MM.1S (cell line): Measurements from ENCODE around the gene ACOD1.

ENCODE experiments used
- DNase-seq: peaks from one replicate; pipeline ENCODE4 v3.0.0-alpha.2; 2015
- H2AFZ ChIP-seq: fragments of 300-600 bp; sonication (generic); 2 replicates; pipeline ENCODE4 v1.6.0; 2016; ENCODE audit warnings: antibody characterized with exemption, low read length
- H3F3A ChIP-seq: fragments of 300-600 bp; sonication (generic); 2 replicates; pipeline ENCODE4 v1.6.1; 2016; ENCODE audit warnings: mild to moderate bottlenecking, antibody characterized with exemption, low read length, moderate library complexity, mixed read lengths; ENCODE audit not compliant: insufficient read depth
- H3K27ac ChIP-seq: fragments of 300-600 bp; sonication (generic); 2 replicates; pipeline ENCODE4 v1.5.1; 2016; ENCODE audit warnings: mild to moderate bottlenecking, low read length
- H3K27me3 ChIP-seq: fragments of 300-600 bp; sonication (generic); replicated peaks from 2 replicates; pipeline ENCODE4 v1.6.0; 2016; ENCODE audit warnings: low read length; ENCODE audit not compliant: insufficient read depth
- H3K36me3 ChIP-seq: fragments of 300-600 bp; sonication (generic); replicated peaks from 2 replicates; pipeline ENCODE4 v1.6.1; 2016; ENCODE audit warnings: mild to moderate bottlenecking, low read length, mixed read lengths; ENCODE audit not compliant: insufficient read depth
- H3K4me1 ChIP-seq: fragments of 300-600 bp; sonication (generic); 2 replicates; pipeline ENCODE4 v1.6.1; 2016; ENCODE audit warnings: low read length, mixed read lengths
- H3K4me2 ChIP-seq: fragments of 300-600 bp; sonication (generic); 2 replicates; pipeline ENCODE4 v1.6.0; 2016; ENCODE audit warnings: low read depth, low read length
- H3K4me3 ChIP-seq: fragments of 300-600 bp; sonication (generic); 2 replicates; pipeline ENCODE4 v1.5.1; 2016; ENCODE audit warnings: low read length, mixed read lengths
- H3K79me2 ChIP-seq: fragments of 300-600 bp; sonication (generic); 2 replicates; pipeline ENCODE4 v1.6.1; 2016; ENCODE audit warnings: mixed run types, low read length, mixed read lengths
- H3K9ac ChIP-seq: fragments of 300-600 bp; sonication (generic); 2 replicates; pipeline ENCODE4 v1.6.1; 2016; ENCODE audit warnings: low read length, mixed read lengths
- H3K9me2 ChIP-seq: fragments of 300-600 bp; sonication (generic); replicated peaks from 2 replicates; pipeline ENCODE4 v1.6.1; 2016; ENCODE audit warnings: mild to moderate bottlenecking, low read length, mixed read lengths; ENCODE audit not compliant: insufficient read depth
- H3K9me3 ChIP-seq: fragments of 300-600 bp; sonication (generic); replicated peaks from 2 replicates; pipeline ENCODE4 v1.6.1; 2016; ENCODE audit warnings: mild to moderate bottlenecking, low read length, mixed read lengths; ENCODE audit not compliant: insufficient read depth
- H4K20me1 ChIP-seq: fragments of 300-600 bp; sonication (generic); 2 replicates; pipeline ENCODE4 v1.6.1; 2016; ENCODE audit warnings: mild to moderate bottlenecking, low read length, moderate library complexity, mixed read lengths; ENCODE audit not compliant: insufficient read depth
- CTCF ChIP-seq: fragments of 300-600 bp; sonication (generic); IDR thresholded peaks from 2 replicates; pipeline ENCODE4 v1.5.1; 2016; ENCODE audit warnings: antibody characterized with exemption, low read length, mixed read lengths
- EZH2 ChIP-seq: fragments of 300-600 bp; sonication (generic); optimal IDR thresholded peaks from 2 replicates; pipeline ENCODE3; 2017; ENCODE audit warnings: low read depth, mild to moderate bottlenecking, antibody characterized with exemption, low read length, mixed read lengths
- EZH2phosphoT487 ChIP-seq: fragments of 300-600 bp; sonication (generic); IDR thresholded peaks from 2 replicates; pipeline ENCODE4 v1.6.1; 2018; ENCODE audit warnings: antibody characterized with exemption, low read length

ACOD1 gene

DNA sequence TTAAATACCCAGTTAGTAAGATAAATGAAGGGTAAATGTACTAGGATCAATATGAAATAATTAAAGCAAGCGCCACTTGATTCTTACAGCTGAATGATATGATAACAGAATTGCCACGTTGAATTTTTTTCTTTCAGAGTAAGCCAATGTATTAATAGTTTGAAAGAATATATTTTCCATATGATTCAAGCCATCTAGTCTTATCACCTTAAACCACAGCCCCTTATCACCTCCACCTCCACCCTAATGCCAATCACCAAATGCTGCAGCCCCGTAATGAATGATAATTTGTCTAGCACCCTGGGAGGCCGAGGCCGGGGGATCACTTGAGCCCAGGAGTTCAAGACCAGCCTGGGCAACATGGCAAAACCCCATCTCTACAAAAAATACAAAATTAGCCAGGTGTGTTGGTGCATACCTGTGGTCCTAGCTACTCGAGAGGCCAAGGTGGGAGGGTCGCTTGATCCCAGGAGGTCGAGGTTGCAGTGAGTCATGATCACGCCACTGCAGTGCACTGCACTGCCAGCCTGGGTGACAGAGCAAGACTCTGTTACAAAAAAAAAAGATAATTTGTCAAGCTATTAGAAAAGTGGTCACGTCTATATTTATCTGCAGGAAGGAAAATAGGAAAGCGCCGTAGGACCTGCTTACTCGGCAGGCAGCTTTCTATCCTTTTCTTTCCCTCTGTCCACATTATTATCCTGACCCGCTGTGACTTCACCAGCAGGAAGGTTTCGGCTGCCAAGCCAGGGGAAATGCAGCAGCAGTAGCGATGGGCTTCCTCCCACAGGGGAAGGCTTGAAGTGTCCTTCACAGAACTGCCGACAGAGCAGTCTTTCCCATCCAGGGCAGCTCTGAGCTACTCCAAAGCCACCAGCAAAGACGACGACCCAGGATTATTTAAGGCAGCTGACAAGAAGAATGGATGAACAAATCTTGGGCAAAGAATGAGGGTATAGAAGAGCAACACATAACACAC is 23.8 kb downstream of the ACOD1 start:
- TF ChIP-seq EZH2phosphoT487 (no peak), CTCF (no peak), EZH2 (no peak)
- Histone ChIP-seq H3K9me3 (no peaks in the 10 kb centered on the region), H3K4me2 (no peak overlapping the region), H3K9me2 (no peaks in the 10 kb centered on the region), H3F3A (no peaks in the 10 kb centered on the region), H3K27ac (no peak overlapping the region), H3K79me2 (no peaks in the 10 kb centered on the region), H3K36me3 (no peaks in the 10 kb centered on the region), H2AFZ (no peak overlapping the region), H4K20me1 (no peaks in the 10 kb centered on the region), H3K9ac (no peak overlapping the region), H3K4me1 (no peaks in the 10 kb centered on the region), H3K27me3 (no peaks in the 10 kb centered on the region), H3K4me3 (no peak overlapping the region)
- DNase-seq, result no peak

- Histone ChIP-seq H3K4me1 (no peaks in the 10 kb centered on the region), H3K9ac (no peak overlapping the region), H3K4me3 (no peak overlapping the region), H4K20me1 (no peaks in the 10 kb centered on the region), H3K79me2 (no peaks in the 10 kb centered on the region), H3K27me3 (no peaks in the 10 kb centered on the region), H2AFZ (no peak overlapping the region), H3K9me3 (no peaks in the 10 kb centered on the region), H3K36me3 (no peaks in the 10 kb centered on the region), H3K4me2 (no peak overlapping the region), H3K9me2 (no peaks in the 10 kb centered on the region), H3F3A (no peaks in the 10 kb centered on the region), H3K27ac (no peak overlapping the region)
- DNase-seq, result no peak
- no peak for TF ChIP-seq EZH2
- no peak for TF ChIP-seq CTCF
These were observed 25.8 kb downstream of the ACOD1 start for GRCh38 chr13:76973920-76974617.

DNA sequence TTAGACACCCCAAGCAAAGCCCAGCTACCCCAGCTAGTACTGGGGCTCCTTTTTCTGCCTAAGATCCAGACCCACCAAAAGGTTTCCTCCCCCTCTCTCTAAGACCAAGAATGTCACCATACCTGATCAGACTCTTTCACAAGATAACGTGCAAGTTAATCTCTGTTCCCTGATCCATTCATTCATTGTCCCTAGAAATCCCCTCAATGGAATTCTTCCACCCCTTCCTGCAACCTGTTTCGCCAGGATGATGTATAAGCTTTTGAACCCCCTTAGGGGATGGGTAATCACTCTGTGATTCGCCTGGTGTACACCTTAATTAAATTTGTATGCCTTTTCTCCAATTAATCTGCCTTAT is 26.3 kb downstream of the ACOD1 start:
- TF ChIP-seq EZH2phosphoT487, result no peak
- no peak for TF ChIP-seq CTCF
- no peak for TF ChIP-seq EZH2
- no peaks in the 10 kb centered on the region for H3K79me2 ChIP-seq

More for the DNA sequence above, 26.3 kb downstream of the ACOD1 start:
- no peak overlapping the region for H3K27ac ChIP-seq
- H3K27me3 ChIP-seq, result no peaks in the 10 kb centered on the region
- H3K9me2 ChIP-seq, result no peaks in the 10 kb centered on the region
- H4K20me1 ChIP-seq, result no peaks in the 10 kb centered on the region
- H3K4me2 ChIP-seq, result no peak overlapping the region
- no peaks in the 10 kb centered on the region for H3K9me3 ChIP-seq
- DNase-seq, result no peak
- H3K36me3 ChIP-seq, result no peaks in the 10 kb centered on the region
- H3K4me1 ChIP-seq, result no peaks in the 10 kb centered on the region
- H2AFZ ChIP-seq, result no peak overlapping the region
- H3K4me3 ChIP-seq, result no peak overlapping the region
- H3F3A ChIP-seq, result no peaks in the 10 kb centered on the region
- no peak overlapping the region for H3K9ac ChIP-seq
